NCI-H524 (cell line): Measurements from ENCODE around the gene HAPLN2.
A peak's percentile ranks its signal among the peaks of the same experiment; 100 is the strongest.
"Not testable (repeated sequence)": the region's sequence is repeated elsewhere in the genome, so short reads cannot be mapped to it uniquely, and the experiment has no call there.

Experiments used
- DNase-seq, 2 experiments: peaks; one replicate each; lab custom pipeline; 2025; lab: John Stamatoyannopoulos, UW

HAPLN2 gene

DNA sequence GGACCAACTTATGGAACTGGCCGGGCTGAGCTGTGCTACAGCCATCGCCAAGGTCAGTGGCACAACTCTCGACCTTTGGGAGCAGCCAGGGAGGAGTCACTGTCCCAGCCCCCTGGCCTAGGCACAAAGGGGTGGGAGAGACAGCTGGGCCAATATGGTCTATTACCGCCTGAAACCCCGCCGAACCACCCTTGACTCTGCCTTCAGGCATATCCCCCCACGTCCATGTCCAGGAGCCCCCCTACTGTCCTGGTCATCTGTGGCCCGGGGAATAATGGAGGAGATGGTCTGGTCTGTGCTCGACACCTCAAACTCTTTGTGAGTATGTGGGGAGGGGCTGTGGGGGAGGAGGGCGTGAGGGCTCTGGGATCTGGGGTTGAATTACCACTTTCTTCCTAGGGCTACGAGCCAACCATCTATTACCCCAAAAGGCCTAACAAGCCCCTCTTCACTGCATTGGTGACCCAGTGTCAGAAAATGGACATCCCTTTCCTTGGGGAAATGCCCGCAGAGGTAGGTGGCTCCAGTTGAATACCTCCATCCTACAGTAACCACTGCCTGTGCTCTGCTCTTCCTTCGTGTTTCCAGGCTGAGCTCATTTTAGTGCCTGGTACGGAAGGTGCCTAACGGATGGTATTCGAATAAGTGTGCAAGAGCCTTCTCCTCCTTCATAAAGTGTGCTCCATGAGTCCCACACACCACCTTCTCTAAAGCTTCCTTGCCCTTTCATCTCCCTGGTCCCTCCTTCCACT is 26.9 kb upstream of the HAPLN2 start:
- DNase-seq: no peak

DNA sequence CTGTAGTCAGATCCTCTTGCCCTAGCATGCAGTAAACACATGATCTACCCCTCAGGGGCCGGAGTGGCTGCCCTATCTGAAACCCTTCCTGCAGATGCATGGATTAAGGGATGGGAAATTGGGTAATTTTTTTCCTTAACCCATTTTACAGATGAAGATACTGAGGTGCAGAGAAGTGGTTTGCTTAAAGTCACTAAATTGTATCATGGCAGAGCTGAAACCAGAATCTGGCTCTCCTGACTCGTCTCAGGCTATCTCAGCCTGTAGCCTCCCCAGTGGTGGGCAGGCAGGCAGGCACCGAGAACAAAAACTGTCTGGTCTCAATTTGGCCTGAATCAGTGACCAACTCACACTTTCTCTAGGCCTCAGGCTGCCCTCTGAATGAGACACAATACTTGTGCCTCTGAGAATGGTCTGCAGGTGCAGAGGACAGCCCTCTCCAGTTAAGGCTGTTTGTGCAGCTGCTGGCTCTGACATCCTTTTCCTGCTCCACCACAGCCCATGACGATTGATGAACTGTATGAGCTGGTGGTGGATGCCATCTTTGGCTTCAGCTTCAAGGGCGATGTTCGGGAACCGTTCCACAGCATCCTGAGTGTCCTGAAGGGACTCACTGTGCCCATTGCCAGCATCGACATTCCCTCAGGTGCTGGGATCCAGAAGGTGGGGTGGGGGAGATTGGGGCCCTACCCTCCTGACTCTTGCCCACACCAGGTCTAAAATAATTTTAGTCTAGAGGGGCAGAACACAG is 26.1 kb upstream of the HAPLN2 start:
- no peak for DNase-seq

DNA sequence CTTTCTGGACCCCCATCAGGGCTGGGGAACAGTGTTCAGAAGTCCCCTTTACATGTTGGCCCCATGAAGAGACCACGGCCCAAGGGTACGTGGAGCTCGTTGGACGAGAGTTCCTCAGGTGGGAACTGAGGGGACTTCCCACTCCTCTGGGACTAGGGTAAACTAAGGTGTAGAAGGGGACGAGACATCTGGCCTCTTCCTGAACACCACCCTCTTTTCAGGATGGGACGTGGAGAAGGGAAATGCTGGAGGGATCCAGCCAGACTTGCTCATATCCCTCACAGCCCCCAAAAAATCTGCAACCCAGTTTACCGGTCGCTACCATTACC is 25.6 kb upstream of the HAPLN2 start:
- no peak for DNase-seq

DNA sequence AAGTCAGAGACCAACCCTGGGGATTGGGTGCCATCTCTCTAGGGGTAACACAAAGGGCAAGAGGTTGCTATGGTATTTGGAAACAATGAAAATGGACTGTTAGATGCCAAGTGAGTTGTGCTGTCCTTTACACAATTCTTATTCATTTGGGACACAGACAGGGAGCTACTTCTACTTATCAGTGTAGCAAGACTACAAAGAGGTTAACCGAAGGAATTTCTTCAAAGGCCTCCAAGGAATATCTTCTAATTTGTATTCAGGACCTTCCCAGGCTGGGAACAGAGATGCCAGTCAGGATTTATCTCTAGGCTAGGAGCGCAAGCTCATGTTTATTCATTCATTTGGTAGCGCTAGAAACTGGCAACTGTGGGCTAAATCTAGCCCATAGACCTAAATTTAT is 25.0 kb upstream of the HAPLN2 start:
- no peak for DNase-seq

DNA sequence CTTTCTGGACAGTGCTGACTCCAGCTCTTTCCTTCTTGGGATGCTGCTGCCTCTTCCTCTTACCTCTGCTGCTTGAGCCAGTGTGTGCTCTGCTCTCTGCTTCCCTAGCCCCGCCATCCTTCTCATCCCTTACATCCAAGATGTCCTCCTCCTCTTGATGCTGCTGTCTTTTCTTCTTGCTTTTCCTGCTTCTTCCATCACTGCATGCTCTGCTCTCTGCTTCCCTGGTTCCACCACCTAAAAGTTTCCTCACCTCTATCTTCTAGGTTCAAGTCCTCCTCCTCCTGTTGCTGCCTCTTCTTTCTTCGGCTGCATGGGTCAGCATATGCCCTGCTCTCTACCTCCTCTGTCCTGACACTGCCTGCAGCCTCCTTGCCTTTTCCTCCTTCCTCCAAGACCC is 24.2 kb upstream of the HAPLN2 start:
- no peak for DNase-seq

DNA sequence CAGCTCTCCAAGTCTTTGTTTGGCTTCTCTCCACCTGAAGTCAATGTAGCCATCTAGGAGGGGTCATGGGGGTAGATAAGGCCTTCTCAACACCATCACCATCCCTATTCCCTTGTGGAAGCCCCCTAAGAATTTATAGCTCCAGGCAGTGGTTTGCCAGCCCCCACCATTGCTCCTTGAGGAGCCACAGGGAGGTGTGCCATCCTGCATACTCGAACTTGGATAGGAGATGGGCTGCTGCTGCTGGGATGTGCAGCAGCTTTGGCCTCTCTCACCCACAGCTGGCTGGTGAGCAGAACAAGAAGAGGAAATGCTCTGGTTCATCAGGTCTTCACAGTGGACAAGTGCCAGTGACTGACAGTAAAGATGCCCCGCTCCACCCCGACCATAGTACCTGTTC is 22.8 kb upstream of the HAPLN2 start:
- DNase-seq: no peak

GRCh38 chr1:156598125-156598524 is 21.1 kb upstream of the HAPLN2 start:
- DNase-seq: no peak

- peak in 1 of 2 experiments; percentile 49 for DNase-seq
Measured at GRCh38 chr1:156598731-156599432, 20.3 kb upstream of the HAPLN2 start.

GRCh38 chr1:156599811-156600210 is 19.4 kb upstream of the HAPLN2 start:
- DNase-seq: no peak

GRCh38 chr1:156600733-156601121 is 18.5 kb upstream of the HAPLN2 start:
- no peak for DNase-seq

- peak; percentile 79 to 84 for DNase-seq
Measured at GRCh38 chr1:156601122-156601830, 17.9 kb upstream of the HAPLN2 start, which contains the start of gene GPATCH4. Gene GPATCH4, minus strand, starts transcription at chr1:156601479.

DNA sequence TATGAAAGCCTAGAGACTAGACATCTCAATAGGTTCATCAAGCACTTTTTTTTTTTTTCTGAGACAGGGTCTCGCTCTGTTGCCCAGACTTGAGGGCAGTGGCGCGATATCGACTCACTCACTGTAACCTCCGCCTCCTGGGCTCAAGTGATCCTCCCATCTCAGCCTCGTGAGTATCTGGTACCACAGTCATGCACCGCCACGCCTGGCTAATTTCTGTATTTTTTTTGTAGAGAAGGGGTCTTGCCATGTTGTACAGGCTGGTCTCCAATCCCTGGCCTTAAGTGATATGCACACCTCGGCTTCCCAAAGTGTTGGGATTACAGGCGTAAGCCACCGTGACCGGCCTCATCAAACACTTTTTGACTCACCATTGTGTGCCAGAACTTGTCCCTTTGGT is 17.3 kb upstream of the HAPLN2 start:
- no peak for DNase-seq

- DNase-seq: peak; percentile 30 to 45
Measured at GRCh38 chr1:156602557-156602993, 16.6 kb upstream of the HAPLN2 start.

DNA sequence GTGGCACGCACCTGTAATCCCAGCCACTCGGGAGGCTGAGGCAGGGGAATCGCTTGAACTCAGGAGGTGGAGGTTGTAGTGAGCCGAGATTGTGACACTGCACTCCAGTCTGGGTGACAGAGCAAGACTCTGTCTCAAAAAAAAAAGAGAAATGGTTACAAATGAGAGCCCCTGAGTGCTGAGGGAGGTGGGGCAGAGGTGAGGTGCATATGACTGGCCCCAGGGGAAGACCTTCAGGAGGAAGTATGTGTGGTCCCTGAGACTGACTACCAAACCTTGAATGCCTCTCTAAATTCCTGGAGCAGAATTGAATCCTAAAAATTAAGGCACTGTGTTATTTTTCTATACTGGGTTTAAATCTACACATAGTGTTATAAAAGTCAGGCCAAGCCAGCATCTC is 11.9 kb upstream of the HAPLN2 start:
- not testable (repeated sequence) for DNase-seq

DNA sequence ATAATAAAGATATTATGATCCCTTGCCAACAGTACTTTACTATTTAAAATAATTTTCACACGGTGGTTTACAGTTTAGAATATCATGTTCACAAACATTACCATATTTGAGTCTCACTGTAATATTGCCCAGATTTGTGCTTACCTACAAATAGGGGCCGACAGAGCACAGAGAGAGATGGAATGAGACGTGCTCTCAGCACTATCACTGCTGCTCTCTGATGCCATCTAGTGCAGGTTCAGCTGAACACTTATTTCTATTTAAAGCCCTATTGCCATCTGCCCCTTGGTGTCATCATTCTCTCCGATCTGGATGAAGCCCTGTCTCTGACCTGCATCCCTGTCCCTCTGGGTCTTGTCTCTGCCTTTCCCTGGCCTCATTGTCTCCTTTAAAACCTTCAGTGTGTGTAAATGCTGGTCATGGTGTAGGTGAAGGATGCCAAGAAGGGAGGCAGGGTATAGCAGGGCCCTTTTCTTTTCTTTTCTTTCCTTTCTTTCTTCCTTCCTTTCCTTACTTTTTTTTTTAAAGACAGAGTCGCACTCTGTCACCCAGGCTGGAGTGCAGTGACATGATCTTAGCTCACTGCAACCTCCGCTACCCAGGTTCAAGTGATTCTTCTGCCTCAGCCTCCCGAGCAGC is 11.1 kb upstream of the HAPLN2 start:
- peak; percentile 39 to 76 for DNase-seq

GRCh38 chr1:156608981-156609380 is 10.2 kb upstream of the HAPLN2 start:
- DNase-seq: peak in 1 of 2 experiments; percentile 46

DNA sequence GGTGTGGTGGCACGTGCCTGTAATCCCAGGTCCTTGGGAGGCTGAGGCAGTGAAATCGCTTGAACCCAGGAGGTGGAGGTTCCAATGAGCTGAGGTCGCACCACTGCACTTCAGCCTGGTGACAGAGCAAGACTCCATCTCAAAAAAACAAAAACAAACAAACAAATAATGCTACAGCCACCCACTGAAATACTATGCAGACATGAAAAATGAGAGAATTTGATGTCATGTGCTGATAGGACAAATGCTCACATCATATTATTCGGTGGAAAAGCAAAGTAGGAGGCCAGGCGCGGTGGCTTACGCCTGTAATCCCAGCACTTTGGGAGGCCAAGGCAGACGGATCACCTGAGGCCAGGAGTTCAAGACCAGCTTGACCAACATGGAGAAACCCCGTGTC is 9.1 kb upstream of the HAPLN2 start:
- DNase-seq: not testable (repeated sequence)

- no peak for DNase-seq
Measured at GRCh38 chr1:156612666-156613065, 6.5 kb upstream of the HAPLN2 start.

GRCh38 chr1:156615946-156616345 is 3.3 kb upstream of the HAPLN2 start:
- no peak for DNase-seq

GRCh38 chr1:156616463-156616862 is 2.8 kb upstream of the HAPLN2 start:
- DNase-seq: peak in 1 of 2 experiments; percentile 53

DNA sequence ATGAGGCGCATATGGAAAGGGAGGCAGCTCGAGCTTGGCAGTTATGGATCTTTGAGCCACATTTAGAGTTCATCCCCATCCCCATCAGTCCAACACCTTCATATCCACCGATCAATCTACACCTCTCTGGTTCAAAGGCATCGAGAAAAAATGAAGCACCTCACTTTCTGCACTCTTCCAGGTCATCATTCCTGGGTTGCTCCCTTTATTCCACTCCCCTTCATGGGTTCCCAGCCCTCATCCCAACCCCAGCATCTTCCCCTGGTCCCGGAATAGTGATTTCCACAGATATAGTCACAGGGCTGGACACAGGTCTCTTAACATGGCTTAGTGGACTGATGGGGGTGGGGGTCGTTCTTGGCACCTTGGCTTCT is 354 bp downstream of the HAPLN2 start:
- no peak for DNase-seq
